IPS DF 6.9 (cell line): ENCODE measurements around the gene TMEM245.

Experiments used
- DNase-seq: peaks from one replicate; pipeline ENCODE4 v3.0.0-alpha.2; 2013; ENCODE audit warnings: low read depth, low spot score
- H3K27ac ChIP-seq: one replicate; pipeline ENCODE4 v1.5.1; 2013; ENCODE audit warnings: low read length, control low read depth
- H3K27me3 ChIP-seq: 2 replicates; pipeline ENCODE4 v1.6.1; 2013; ENCODE audit warnings: mild to moderate bottlenecking, low read length; ENCODE audit not compliant: control insufficient read depth, insufficient read depth
- H3K36me3 ChIP-seq: 2 replicates; pipeline ENCODE4 v1.6.1; 2013; ENCODE audit warnings: low read length; ENCODE audit not compliant: control insufficient read depth, insufficient read depth
- H3K4me1 ChIP-seq: 2 replicates; pipeline ENCODE4 v1.6.1; 2013; ENCODE audit warnings: low read length; ENCODE audit not compliant: control insufficient read depth, insufficient read depth
- H3K4me3 ChIP-seq: 2 replicates; pipeline ENCODE4 v1.5.1; 2013; ENCODE audit warnings: mild to moderate bottlenecking, low read length
- H3K9me3 ChIP-seq: 2 replicates; pipeline ENCODE4 v1.6.1; 2013; ENCODE audit warnings: low read length, inconsistent platforms; ENCODE audit not compliant: control insufficient read depth, insufficient read depth
- WGBS: extraction: QIAGEN DNeasy Blood & Tissue Kit; methylation state at CpG from one replicate; pipeline ENCODE4 v1.1.7; 2013; ENCODE audit warnings: mixed read lengths, missing lambda C conversion rate; ENCODE audit not compliant: insufficient read length, insufficient coverage; 5-methylcytosine and 5-hydroxymethylcytosine counted together

TMEM245 gene

DNA sequence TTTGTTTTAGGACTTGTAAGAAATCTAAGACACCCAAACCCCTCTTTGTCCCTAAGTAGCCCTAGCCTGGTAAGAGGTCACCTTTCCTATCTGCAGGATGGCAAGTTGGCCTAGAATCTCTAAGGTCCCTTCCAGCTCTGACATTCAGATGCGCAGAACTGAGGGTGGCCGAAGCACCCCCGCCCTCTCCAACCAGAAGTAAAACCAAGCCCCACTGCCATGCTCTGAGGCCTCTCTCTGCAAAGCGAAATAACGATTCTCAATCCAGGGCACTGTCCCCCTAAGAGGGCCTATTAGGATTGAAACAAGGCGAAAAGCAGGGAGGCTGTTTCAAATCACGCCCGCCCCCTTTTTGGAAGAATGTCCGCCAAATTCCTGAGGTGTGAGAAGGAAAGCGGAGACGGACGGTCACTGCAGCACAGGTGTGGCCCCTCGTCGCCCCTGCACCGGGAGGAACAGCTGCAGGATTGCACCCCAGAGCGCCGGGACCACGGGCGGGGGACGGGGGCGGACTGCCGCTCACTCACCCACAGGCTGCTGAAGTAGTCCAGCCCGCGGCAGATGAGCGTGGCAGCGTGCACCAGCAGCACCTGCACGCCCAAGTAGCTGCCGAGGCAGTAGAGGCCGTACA is 824 bp downstream of the TMEM245 start:
- Histone ChIP-seq H3K4me1 (peaks cover 3% of the 10 kb centered on the region; the same call in 1 of the 2 replicates), H3K36me3 (no peaks in the 10 kb centered on the region), H3K27me3 (no peaks in the 10 kb centered on the region), H3K4me3 (peak overlapping the region; percentile 83), H3K27ac (no peak overlapping the region), H3K9me3 (no peaks in the 10 kb centered on the region)
- no peak for DNase-seq
- WGBS: no CpG with 5 or more reads among the region's 29 CpGs

DNA sequence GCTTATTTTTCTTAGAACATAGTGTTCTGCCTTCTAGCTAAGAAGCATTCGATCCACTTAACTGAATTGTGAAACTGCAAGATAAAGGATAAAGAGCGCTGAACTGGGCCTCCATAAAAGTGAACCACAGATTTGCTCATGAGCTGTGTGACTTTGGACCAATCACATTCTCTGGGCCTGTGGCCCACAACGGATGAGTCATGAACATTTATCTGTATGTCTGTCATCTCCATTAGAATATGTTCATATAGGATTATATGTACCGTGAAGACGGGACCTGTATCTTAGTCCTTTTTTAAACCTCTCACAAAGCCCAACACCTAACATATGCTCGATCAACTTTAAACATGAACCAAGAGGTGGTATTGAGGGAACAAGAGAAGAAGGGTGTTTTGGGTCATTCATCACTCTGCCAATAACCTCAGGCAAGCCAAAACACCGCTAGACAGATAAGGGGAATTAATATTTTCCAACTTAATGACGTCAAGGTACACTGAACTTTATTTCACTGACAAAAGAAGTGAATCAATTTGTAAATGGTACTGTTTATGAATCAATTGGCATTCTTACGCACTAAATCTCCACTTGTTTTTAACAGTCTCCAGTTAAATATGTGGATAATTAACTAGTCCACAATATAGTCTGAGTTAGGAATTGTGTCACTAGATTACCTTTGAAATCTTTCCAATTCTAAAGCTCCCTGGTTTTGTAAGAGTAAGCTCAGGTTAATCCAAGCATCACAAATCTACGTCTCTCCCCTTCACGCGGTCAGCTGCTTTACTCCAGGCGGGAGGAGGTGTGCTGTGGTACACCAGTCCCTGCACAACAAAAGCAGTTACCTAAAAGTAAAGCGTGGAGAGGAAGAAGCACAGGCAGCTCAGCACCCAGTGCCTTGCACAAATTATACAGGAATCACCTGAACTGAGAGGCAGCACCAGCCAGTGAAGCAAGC is 1.6 kb downstream of the TMEM245 start:
- Histone ChIP-seq H3K4me3 (peak overlapping the region; percentile 83), H3K36me3 (no peaks in the 10 kb centered on the region), H3K9me3 (no peaks in the 10 kb centered on the region), H3K27ac (no peak overlapping the region), H3K27me3 (no peaks in the 10 kb centered on the region), H3K4me1 (peaks cover 3% of the 10 kb centered on the region; the same call in 1 of the 2 replicates)
- no peak for DNase-seq
- no CpG with 5 or more reads among the region's 14 CpGs for WGBS

- Histone ChIP-seq H3K36me3 (no peaks in the 10 kb centered on the region), H3K27ac (no peak overlapping the region), H3K9me3 (no peaks in the 10 kb centered on the region), H3K4me3 (no peak overlapping the region), H3K4me1 (peaks cover 3% of the 10 kb centered on the region; the same call in 1 of the 2 replicates), H3K27me3 (no peaks in the 10 kb centered on the region)
- no CpG with 5 or more reads among the region's 3 CpGs for WGBS
- DNase-seq: no peak
Observed at GRCh38 chr9:109115931-109116526, 3.7 kb downstream of the TMEM245 start.

GRCh38 chr9:109114670-109115069 is 5.1 kb downstream of the TMEM245 start:
- Histone ChIP-seq H3K27ac (no peak overlapping the region), H3K4me3 (no peak overlapping the region), H3K4me1 (no peaks in the 10 kb centered on the region), H3K36me3 (no peaks in the 10 kb centered on the region), H3K9me3 (no peaks in the 10 kb centered on the region), H3K27me3 (no peaks in the 10 kb centered on the region)
- DNase-seq: no peak
- WGBS: no CpG with 5 or more reads among the region's 3 CpGs

GRCh38 chr9:109113892-109114609 is 5.7 kb downstream of the TMEM245 start:
- no peaks in the 10 kb centered on the region for H3K9me3 ChIP-seq
- DNase-seq: no peak
- H3K4me1 ChIP-seq: no peaks in the 10 kb centered on the region
- no peaks in the 10 kb centered on the region for H3K36me3 ChIP-seq
- H3K27me3 ChIP-seq: no peaks in the 10 kb centered on the region
- H3K27ac ChIP-seq: no peak overlapping the region
- H3K4me3 ChIP-seq: no peak overlapping the region
- WGBS: no CpG with 5 or more reads among the region's 12 CpGs

DNA sequence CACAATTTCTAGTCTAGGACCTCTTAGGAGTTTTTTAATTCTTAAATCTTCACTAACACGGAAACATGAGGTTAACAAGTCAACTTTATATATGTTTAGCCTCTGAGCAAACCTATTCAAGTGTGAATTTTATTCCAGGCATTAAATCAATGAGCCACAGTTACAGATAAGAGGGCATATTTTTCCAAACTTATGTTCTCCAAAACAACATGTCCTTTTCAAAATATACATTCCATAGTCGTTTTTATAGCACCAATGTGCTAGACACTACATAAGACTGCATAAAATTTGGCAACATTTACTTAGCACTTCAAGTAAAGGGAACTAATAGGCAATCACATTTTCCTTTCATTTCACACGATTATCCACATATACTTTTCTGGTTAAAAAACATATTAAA is 6.5 kb downstream of the TMEM245 start:
- Histone ChIP-seq H3K4me1 (no peaks in the 10 kb centered on the region), H3K36me3 (no peaks in the 10 kb centered on the region), H3K9me3 (no peaks in the 10 kb centered on the region), H3K4me3 (no peak overlapping the region), H3K27me3 (no peaks in the 10 kb centered on the region), H3K27ac (no peak overlapping the region)
- no peak for DNase-seq
- WGBS: 100% methylated on average over 1 of the region's 3 CpGs

DNA sequence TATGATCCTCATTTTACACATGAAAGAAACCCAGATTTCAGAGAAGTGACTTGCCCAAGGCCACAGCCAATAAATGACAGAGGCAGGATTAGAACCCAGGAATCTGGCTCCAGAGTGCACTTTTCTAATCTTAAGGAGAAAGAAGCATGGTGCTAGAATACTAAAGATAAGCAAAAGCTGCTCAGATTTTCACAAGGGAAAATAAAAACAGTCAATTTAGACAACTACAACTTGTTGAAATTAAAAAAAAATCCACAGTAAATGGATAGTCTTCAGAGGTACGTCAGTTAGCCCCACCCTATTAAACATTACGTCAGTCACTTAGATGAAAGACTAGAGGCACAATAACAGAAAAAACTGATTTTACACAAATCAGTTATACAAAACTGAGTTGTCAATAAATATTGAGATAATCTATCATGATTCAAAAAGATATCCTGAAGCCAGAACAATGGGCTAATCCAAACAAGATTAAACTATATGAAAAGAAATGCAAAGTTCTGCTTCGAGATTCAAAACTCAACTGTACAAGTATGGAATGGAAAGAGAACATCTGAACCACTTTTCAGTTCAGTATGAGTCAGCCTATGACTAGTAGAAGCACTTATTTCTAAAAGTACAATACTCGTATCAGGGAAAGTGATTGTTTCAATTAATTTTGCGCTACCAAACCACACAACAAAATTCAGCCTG is 9.3 kb downstream of the TMEM245 start:
- H3K4me1 ChIP-seq: no peaks in the 10 kb centered on the region
- no peak for DNase-seq

GRCh38 chr9:109109967-109110328 is 9.8 kb downstream of the TMEM245 start:
- H3K27me3 ChIP-seq: no peaks in the 10 kb centered on the region
- no peak overlapping the region for H3K4me3 ChIP-seq
- no peaks in the 10 kb centered on the region for H3K36me3 ChIP-seq
- H3K9me3 ChIP-seq: no peaks in the 10 kb centered on the region
- DNase-seq: no peak
- no peaks in the 10 kb centered on the region for H3K4me1 ChIP-seq
- no peak overlapping the region for H3K27ac ChIP-seq

More for the DNA sequence above, 9.3 kb downstream of the TMEM245 start:
- no peaks in the 10 kb centered on the region for H3K27me3 ChIP-seq
- H3K27ac ChIP-seq: no peak overlapping the region
- no CpG with 5 or more reads among the region's 5 CpGs for WGBS
- no peaks in the 10 kb centered on the region for H3K9me3 ChIP-seq
- no peaks in the 10 kb centered on the region for H3K36me3 ChIP-seq
- H3K4me3 ChIP-seq: no peak overlapping the region

DNA sequence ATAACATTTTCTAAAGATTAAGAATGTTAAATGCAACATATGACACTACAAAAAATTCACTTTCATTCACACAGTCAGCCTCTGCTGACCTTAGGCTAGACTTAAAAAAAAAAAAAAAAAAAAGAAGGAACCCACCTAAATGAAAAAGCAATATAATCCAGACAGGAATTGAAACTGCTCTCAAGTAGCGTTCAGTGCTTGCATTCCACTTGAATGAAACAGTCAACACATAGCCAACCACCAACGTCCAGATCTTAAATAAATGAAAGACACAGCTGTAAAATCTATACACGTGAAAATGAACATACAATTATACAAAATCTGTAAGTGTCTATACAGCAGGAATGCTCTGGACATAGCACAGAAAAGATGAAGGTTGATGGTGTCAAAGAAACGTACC is 11.4 kb downstream of the TMEM245 start:
- no peak for DNase-seq
- Histone ChIP-seq H3K4me1 (no peaks in the 10 kb centered on the region), H3K27me3 (no peaks in the 10 kb centered on the region), H3K4me3 (no peak overlapping the region), H3K27ac (no peak overlapping the region), H3K36me3 (no peaks in the 10 kb centered on the region), H3K9me3 (no peaks in the 10 kb centered on the region)
- WGBS: no CpG with 5 or more reads among the region's 4 CpGs
